ENCODE data around the gene BDKRB2. TPM values are rescaled to one million over a fixed set of nuclear protein-coding genes. Genes with fewer than 3 reads are reported as not detected.

The BDKRB2 gene
- total RNA-seq, 1 experiment from 2014 or later = 0.28 TPM

- no peak overlapping the region for H3K27ac ChIP-seq
- no peak overlapping the region for H3K4me2 ChIP-seq
- H2AFZ ChIP-seq = no peak overlapping the region
- peaks cover 30% of the 10 kb centered on the region for H3K4me1 ChIP-seq (replicated peaks; ENCODE audit: insufficient read depth)
- ChIA-PET POLR2A (ENCODE audit: unreplicated experiment) (no interaction called here), CTCF (no interaction called here)
- H3K36me3 ChIP-seq (ENCODE audit: low read depth) = no peaks in the 10 kb centered on the region
- H3K27me3 ChIP-seq (ENCODE audit: insufficient read depth, low read depth) = no peaks in the 10 kb centered on the region
- peaks cover 18% of the 10 kb centered on the region for H3F3A ChIP-seq (ENCODE audit: insufficient read depth, low read depth)
- no peak overlapping the region for H3K4me3 ChIP-seq
- no peaks in the 10 kb centered on the region for H3K9me2 ChIP-seq (ENCODE audit: insufficient read depth)
- H3K9me3 ChIP-seq (ENCODE audit: insufficient read depth, low read depth) = no peaks in the 10 kb centered on the region
- H4K20me1 ChIP-seq (ENCODE audit: insufficient read depth) = no peaks in the 10 kb centered on the region
- TF ChIP-seq EZH2 (IDR thresholded peaks at IDR 0.05; ENCODE audit: low read depth) = no peak
- no peak for TF ChIP-seq CTCF (conservative IDR thresholded peaks at IDR 0.05)
- H3K79me2 ChIP-seq (ENCODE audit: low read depth) = peaks cover 7% of the 10 kb centered on the region; the same call in 1 of the 2 replicates
- no TSS peak for BruUV-seq (replicated peaks)
- intact Hi-C loops (cut with micrococcal nuclease; ENCODE audit: unreplicated experiment) = loop anchor here (10.0 kb wide), 1 partner anchor 104 kb away; no protein-coding TSS in a partner anchor
- no peak for DNase-seq
Observed at GRCh38 chr14:96208739-96209138, 4.1 kb downstream of the BDKRB2 start.

GRCh38 chr14:96212140-96212539, 7.5 kb downstream of the BDKRB2 start:
- H3K4me2 ChIP-seq = no peak overlapping the region
- H3K27ac ChIP-seq = no peak overlapping the region
- TF ChIP-seq CTCF (conservative IDR thresholded peaks at IDR 0.05) = no peak
- no peak for TF ChIP-seq EZH2 (IDR thresholded peaks at IDR 0.05; ENCODE audit: low read depth)
- intact Hi-C loops (cut with micrococcal nuclease; ENCODE audit: unreplicated experiment) = no loop called here
- H3K36me3 ChIP-seq (ENCODE audit: low read depth) = no peaks in the 10 kb centered on the region
- no peaks in the 10 kb centered on the region for H3K27me3 ChIP-seq (ENCODE audit: insufficient read depth, low read depth)
- H3K4me3 ChIP-seq = no peak overlapping the region
- H3K9me2 ChIP-seq (ENCODE audit: insufficient read depth) = no peaks in the 10 kb centered on the region
- no peak overlapping the region for H2AFZ ChIP-seq
- CTCF ChIA-PET = no interaction called here
- H3K79me2 ChIP-seq (ENCODE audit: low read depth) = no peaks in the 10 kb centered on the region; the same call in 1 of the 2 replicates
- DNase-seq = no peak
- no peaks in the 10 kb centered on the region for H3K9me3 ChIP-seq (ENCODE audit: insufficient read depth, low read depth)
- H4K20me1 ChIP-seq (ENCODE audit: insufficient read depth) = no peaks in the 10 kb centered on the region
- H3F3A ChIP-seq (ENCODE audit: insufficient read depth, low read depth) = no peaks in the 10 kb centered on the region; the same call in 1 of the 2 replicates
- no TSS peak for BruUV-seq (replicated peaks)
- POLR2A ChIA-PET (ENCODE audit: unreplicated experiment) = no interaction called here
- H3K4me1 ChIP-seq (replicated peaks; ENCODE audit: insufficient read depth) = peaks cover under 1% of the 10 kb centered on the region

DNA sequence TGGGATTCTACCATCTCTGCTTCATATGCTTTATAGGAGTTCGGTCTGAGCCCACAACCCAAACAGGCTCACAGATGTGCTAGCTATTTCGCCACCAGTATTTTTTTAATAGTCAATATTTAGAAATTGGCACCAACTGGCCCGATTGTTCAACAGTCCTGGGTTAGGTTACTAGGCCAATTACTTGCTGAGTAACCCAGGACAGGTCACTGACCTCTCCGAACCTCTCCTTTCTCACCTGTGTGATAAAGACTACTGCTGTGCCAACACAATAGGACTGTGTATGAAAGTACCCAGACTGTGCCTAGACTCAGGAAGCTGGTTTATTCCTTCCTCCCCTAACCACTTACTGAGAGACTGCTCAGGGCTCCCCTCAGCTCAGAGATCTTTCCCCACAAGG, 8.3 kb downstream of the BDKRB2 start:
- POLR2A ChIA-PET (ENCODE audit: unreplicated experiment) = no interaction called here
- Histone ChIP-seq H3K9me2 (ENCODE audit: insufficient read depth) (no peaks in the 10 kb centered on the region), H3K36me3 (ENCODE audit: low read depth) (no peaks in the 10 kb centered on the region), H3K4me2 (no peak overlapping the region), H3K27me3 (ENCODE audit: insufficient read depth, low read depth) (no peaks in the 10 kb centered on the region), H3K4me3 (no peak overlapping the region), H3K9me3 (ENCODE audit: insufficient read depth, low read depth) (no peaks in the 10 kb centered on the region), H3K27ac (no peak overlapping the region), H3F3A (ENCODE audit: insufficient read depth, low read depth) (no peaks in the 10 kb centered on the region; the same call in 1 of the 2 replicates), H4K20me1 (ENCODE audit: insufficient read depth) (no peaks in the 10 kb centered on the region), H2AFZ (no peak overlapping the region), H3K79me2 (ENCODE audit: low read depth) (no peaks in the 10 kb centered on the region), H3K4me1 (replicated peaks; ENCODE audit: insufficient read depth) (no peaks in the 10 kb centered on the region)
- intact Hi-C loops (cut with micrococcal nuclease; ENCODE audit: unreplicated experiment) = no loop called here
- TF ChIP-seq EZH2 (IDR thresholded peaks at IDR 0.05; ENCODE audit: low read depth) (no peak), CTCF (conservative IDR thresholded peaks at IDR 0.05) (no peak)
- DNase-seq = no peak
- CTCF ChIA-PET = interaction anchor here (0.7 kb wide), 1 partner anchor 113 kb away, joined by 3 read pairs; no protein-coding TSS in a partner anchor
- no TSS peak for BruUV-seq (replicated peaks)

All from PC-9 (cell line).